Endodermal cell (in vitro differentiated cells): ENCODE measurements around the gene CTU1. TPM values are rescaled to one million over a fixed set of nuclear protein-coding genes. Genes with fewer than 3 reads are reported as not detected.

ENCODE experiments used
- DNase-seq: peaks from one replicate; pipeline ENCODE4 v3.0.0-alpha.2; 2017
- H3K27ac ChIP-seq: 2 replicates; pipeline ENCODE4 v1.5.1; 2013; ENCODE audit warnings: mild to moderate bottlenecking, low read depth, low read length, moderate library complexity
- H3K27me3 ChIP-seq: 2 replicates; pipeline ENCODE4 v1.6.1; 2013; ENCODE audit warnings: mild to moderate bottlenecking, low read length, moderate library complexity; ENCODE audit not compliant: insufficient read depth, control insufficient read depth, poor library complexity, severe bottlenecking
- H3K36me3 ChIP-seq: 2 replicates; pipeline ENCODE4 v1.7.0; 2013; ENCODE audit warnings: mild to moderate bottlenecking, low read length, moderate library complexity; ENCODE audit not compliant: control insufficient read depth, insufficient read depth
- H3K4me1 ChIP-seq: one replicate; pipeline ENCODE4 v1.7.0; 2013; ENCODE audit warnings: low read length; ENCODE audit not compliant: control insufficient read depth, insufficient read depth
- H3K4me3 ChIP-seq: 2 replicates; pipeline ENCODE4 v1.5.1; 2013; ENCODE audit warnings: mild to moderate bottlenecking, low read length, moderate library complexity
- H3K9ac ChIP-seq: 2 replicates; pipeline ENCODE4 v1.6.1; 2013; ENCODE audit warnings: mild to moderate bottlenecking, low read length, moderate library complexity; ENCODE audit not compliant: poor library complexity, severe bottlenecking; ENCODE audit errors: extremely low read depth
- H3K9me3 ChIP-seq: 2 replicates; pipeline ENCODE4 v1.6.1; 2013; ENCODE audit warnings: mild to moderate bottlenecking, low read length, moderate library complexity; ENCODE audit not compliant: control insufficient read depth
- H3K27ac Mint-ChIP-seq: 2 replicates; pipeline ENCODE4 v1.8.0; 2020; ENCODE audit warnings: mixed read lengths
- H3K27me3 Mint-ChIP-seq: 2 replicates; pipeline ENCODE4 v1.8.0; 2021; ENCODE audit warnings: mild to moderate bottlenecking, mixed read lengths; ENCODE audit not compliant: insufficient read depth
- H3K36me3 Mint-ChIP-seq: 2 replicates; pipeline ENCODE4 v1.8.0; 2020; ENCODE audit warnings: low read depth, mixed read lengths
- H3K4me1 Mint-ChIP-seq: 2 replicates; pipeline ENCODE4 v1.8.0; 2020; ENCODE audit warnings: mixed read lengths
- H3K4me3 Mint-ChIP-seq: 2 replicates; pipeline ENCODE4 v1.8.0; 2020; ENCODE audit warnings: mild to moderate bottlenecking, moderate library complexity, mixed read lengths
- H3K9me3 Mint-ChIP-seq: 2 replicates; pipeline ENCODE4 v1.8.0; 2020; ENCODE audit warnings: mild to moderate bottlenecking, mixed read lengths
- WGBS, 2 experiments: methylation state at CpG; one replicate each; pipeline versions ENCODE4 v1.1.5 to v1.1.7; 2013; ENCODE audit warnings: missing lambda C conversion rate in 2 of 2, mixed read lengths in 1 of 2; ENCODE audit not compliant: insufficient coverage in 1 of 2, insufficient read length in 1 of 2; 5-methylcytosine and 5-hydroxymethylcytosine counted together
- total RNA-seq, 2 donors: library from RNA; stranded (reverse); fragmentation: NEBNext Ultra II Directional in 1 of 2; extraction: Animal tissue kit (Norgen Biotek cat#: 25700) in 1 of 2; gene quantifications; 2 replicates in 1 of 2; 3 replicates in 1 of 2; pipeline ENCODE4 v1.2.1, GENCODE V29; 2021
- TF ChIP-seq, protein P1 (sequence below): fragments of 200-600 bp; sonication (generic); conservative IDR thresholded peaks from 2 replicates; pipeline ENCODE4 v1.5.0; 2021; ENCODE audit warnings: antibody characterized with exemption, mild to moderate bottlenecking

The CTU1 gene
- total RNA-seq, 2 donors from 2014 or later, result 5.1 to 5.7 TPM

DNA sequence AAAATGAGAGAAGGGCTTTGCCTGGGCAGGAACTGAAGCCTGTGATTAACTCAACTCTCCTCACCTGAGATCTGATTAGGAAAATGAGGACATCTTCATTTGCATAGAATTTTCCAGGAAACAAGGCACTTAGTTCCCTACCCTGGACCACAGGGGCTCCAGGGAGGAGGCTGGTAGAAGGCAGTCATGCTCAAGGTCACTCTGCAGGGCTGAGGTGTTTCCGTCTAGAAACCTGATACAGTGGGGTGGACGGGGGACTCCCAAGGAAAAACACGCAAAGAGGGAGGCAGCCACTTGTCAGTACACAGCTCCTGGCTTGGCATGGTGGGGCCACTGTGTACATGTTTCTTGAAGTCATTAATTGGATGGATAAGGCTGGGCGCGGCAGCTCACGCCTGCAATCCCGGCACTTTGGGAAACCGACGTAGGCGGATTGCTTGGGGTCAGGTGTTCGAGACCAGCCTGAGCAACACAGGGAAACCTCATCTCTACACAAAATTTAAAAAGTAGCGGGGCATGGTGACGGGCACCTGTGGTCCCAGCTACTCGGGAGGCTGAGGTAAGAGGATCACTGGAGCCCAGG lies 31.5 kb downstream of the CTU1 start:
- TF ChIP-seq, protein P1, sequence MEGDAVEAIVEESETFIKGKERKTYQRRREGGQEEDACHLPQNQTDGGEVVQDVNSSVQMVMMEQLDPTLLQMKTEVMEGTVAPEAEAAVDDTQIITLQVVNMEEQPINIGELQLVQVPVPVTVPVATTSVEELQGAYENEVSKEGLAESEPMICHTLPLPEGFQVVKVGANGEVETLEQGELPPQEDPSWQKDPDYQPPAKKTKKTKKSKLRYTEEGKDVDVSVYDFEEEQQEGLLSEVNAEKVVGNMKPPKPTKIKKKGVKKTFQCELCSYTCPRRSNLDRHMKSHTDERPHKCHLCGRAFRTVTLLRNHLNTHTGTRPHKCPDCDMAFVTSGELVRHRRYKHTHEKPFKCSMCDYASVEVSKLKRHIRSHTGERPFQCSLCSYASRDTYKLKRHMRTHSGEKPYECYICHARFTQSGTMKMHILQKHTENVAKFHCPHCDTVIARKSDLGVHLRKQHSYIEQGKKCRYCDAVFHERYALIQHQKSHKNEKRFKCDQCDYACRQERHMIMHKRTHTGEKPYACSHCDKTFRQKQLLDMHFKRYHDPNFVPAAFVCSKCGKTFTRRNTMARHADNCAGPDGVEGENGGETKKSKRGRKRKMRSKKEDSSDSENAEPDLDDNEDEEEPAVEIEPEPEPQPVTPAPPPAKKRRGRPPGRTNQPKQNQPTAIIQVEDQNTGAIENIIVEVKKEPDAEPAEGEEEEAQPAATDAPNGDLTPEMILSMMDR, result no peak
- H3K4me1 ChIP-seq, result no peaks in the 10 kb centered on the region
- H3K27me3 ChIP-seq, result no peaks in the 10 kb centered on the region
- peaks cover 7% of the 10 kb centered on the region for H3K9me3 ChIP-seq
- H3K9ac ChIP-seq, result no peak overlapping the region
- H3K27me3 Mint-ChIP-seq, result peaks cover 3% of the 10 kb centered on the region
- no peaks in the 10 kb centered on the region for H3K36me3 ChIP-seq
- no peak overlapping the region for H3K4me3 Mint-ChIP-seq
- 89 to 95% methylated on average over 3 to 14 of the region's 14 CpGs for WGBS, 2 experiments
- DNase-seq, result no peak
- H3K36me3 Mint-ChIP-seq, result no peaks in the 10 kb centered on the region
- H3K9me3 Mint-ChIP-seq, result peaks cover 11% of the 10 kb centered on the region
- no peak overlapping the region for H3K4me3 ChIP-seq
- no peaks in the 10 kb centered on the region for H3K4me1 Mint-ChIP-seq
- no peak overlapping the region for H3K27ac ChIP-seq
- no peak overlapping the region for H3K27ac Mint-ChIP-seq

DNA sequence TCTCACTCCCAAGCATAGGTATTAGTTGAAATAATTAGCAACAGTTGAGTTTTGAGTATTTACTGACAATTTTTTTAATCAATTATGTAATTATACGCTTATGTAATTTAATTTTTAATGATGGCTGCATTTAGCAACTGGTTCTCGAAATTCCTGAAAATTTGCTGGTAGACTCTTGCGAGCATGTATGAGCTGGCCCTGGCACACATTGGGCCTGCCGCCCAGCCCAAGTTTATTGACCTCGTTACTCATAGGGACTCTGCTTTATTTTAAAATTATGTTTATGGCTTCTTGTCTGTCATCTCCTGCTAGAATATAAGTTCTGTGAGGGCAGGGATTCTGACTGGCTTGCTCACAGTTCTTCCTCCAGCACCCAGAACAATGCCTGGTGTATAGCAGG lies 32.2 kb downstream of the CTU1 start:
- H3K4me1 Mint-ChIP-seq, result no peaks in the 10 kb centered on the region
- no peaks in the 10 kb centered on the region for H3K36me3 Mint-ChIP-seq
- Histone ChIP-seq H3K4me3 (no peak overlapping the region), H3K9ac (no peak overlapping the region), H3K27me3 (no peaks in the 10 kb centered on the region), H3K27ac (no peak overlapping the region), H3K9me3 (peaks cover 7% of the 10 kb centered on the region), H3K36me3 (no peaks in the 10 kb centered on the region), H3K4me1 (no peaks in the 10 kb centered on the region)
- DNase-seq, result no peak
- H3K27ac Mint-ChIP-seq, result no peak overlapping the region
- WGBS, 2 experiments, result 94 to 95% methylated on average over 2 to 5 of the region's 5 CpGs
- H3K9me3 Mint-ChIP-seq, result peaks cover 11% of the 10 kb centered on the region
- no peak overlapping the region for H3K4me3 Mint-ChIP-seq
- TF ChIP-seq, protein P1, result no peak
- H3K27me3 Mint-ChIP-seq, result peaks cover 1% of the 10 kb centered on the region

DNA sequence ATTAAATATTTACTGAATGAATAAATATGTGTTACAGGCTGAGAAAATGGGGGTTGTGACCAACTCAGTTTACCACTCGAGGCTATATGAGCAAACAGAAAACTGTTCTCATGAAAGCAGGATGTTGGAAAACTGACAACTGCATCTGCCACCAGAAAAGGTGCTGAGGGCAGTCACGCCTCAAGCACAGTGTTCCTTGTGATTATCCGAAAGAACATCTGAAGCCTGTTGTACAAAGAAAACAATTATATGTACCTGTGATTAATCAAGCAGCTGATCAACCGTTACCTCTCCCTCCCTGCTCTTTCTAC lies 37.2 kb downstream of the CTU1 start:
- Histone ChIP-seq H3K9me3 (peaks cover 7% of the 10 kb centered on the region), H3K4me1 (no peaks in the 10 kb centered on the region), H3K27me3 (peaks cover 5% of the 10 kb centered on the region), H3K27ac (no peak overlapping the region), H3K4me3 (no peak overlapping the region), H3K9ac (no peak overlapping the region), H3K36me3 (no peaks in the 10 kb centered on the region)
- TF ChIP-seq, protein P1, result no peak
- DNase-seq, result no peak
- Mint-ChIP-seq H3K4me1 (peaks cover 2% of the 10 kb centered on the region), H3K27me3 (peaks cover 10% of the 10 kb centered on the region), H3K4me3 (no peak overlapping the region), H3K9me3 (peaks cover 11% of the 10 kb centered on the region), H3K27ac (no peak overlapping the region), H3K36me3 (no peaks in the 10 kb centered on the region)
- 87 to 90% methylated on average over 2 to 4 of the region's 4 CpGs for WGBS, 2 experiments
